ENCODE measurements around the gene NMNAT2.

- TF ChIP-seq EZH2phosphoT487 (IDR thresholded peaks at IDR 0.05; ENCODE audit: low read depth), result no peak
- TF ChIP-seq, protein P1, sequence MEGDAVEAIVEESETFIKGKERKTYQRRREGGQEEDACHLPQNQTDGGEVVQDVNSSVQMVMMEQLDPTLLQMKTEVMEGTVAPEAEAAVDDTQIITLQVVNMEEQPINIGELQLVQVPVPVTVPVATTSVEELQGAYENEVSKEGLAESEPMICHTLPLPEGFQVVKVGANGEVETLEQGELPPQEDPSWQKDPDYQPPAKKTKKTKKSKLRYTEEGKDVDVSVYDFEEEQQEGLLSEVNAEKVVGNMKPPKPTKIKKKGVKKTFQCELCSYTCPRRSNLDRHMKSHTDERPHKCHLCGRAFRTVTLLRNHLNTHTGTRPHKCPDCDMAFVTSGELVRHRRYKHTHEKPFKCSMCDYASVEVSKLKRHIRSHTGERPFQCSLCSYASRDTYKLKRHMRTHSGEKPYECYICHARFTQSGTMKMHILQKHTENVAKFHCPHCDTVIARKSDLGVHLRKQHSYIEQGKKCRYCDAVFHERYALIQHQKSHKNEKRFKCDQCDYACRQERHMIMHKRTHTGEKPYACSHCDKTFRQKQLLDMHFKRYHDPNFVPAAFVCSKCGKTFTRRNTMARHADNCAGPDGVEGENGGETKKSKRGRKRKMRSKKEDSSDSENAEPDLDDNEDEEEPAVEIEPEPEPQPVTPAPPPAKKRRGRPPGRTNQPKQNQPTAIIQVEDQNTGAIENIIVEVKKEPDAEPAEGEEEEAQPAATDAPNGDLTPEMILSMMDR (IDR thresholded peaks at IDR 0.05; ENCODE audit: low read depth, low read length), result no peak
Measured at GRCh38 chr1:183205196-183205781, 212.9 kb downstream of the NMNAT2 start.

Measured in OCI-LY3 (cell line).